ENCODE measurements around the gene CHURC1.

- TF ChIP-seq POLR2A (IDR thresholded peaks at IDR 0.05) (no peak), CTCF (IDR thresholded peaks at IDR 0.05) (no peak)
Measured at GRCh38 chr14:64877846-64878245, 36.4 kb upstream of the CHURC1 start.

All from testis (tissue), 2 donors.